K562 (cell line): ENCODE results near the gene IGSF21. TPM values are rescaled to one million over a fixed set of nuclear protein-coding genes. Genes with fewer than 3 reads are reported as not detected.

Source experiments
- ATAC-seq: fragments of 200-7000 bp; cut with Tn5 transposase; 3 replicates; pipeline ENCODE4 v1.9.1; 2020; ENCODE audit warnings: moderate library complexity
- BruUV-seq: library from RNA; stranded (reverse); fragments of 400-500 nt; replicated peaks from 2 replicates; lab custom pipeline; 2021; lab: Mats Ljungman, UMichigan
- CTCF ChIA-PET: fragments of 300-600 bp; formaldehyde crosslinking; extraction: SDS; loops from one replicate; lab custom pipeline; 2021; ENCODE audit warnings: low intra/inter-chr PET ratio; lab: Yijun Ruan, JAX
- POLR2A ChIA-PET: fragments of 300-600, 350-650 bp; sonication (Branson Sonifier 250); formaldehyde crosslinking; extraction: SDS; loops from one replicate; lab custom pipeline; 2021; ENCODE audit warnings: antibody characterized with exemption, inconsistent platforms; lab: Yijun Ruan, JAX
- DNase-seq, 4 experiments: peaks; one replicate each; pipeline versions ENCODE4 v3.0.0 to v3.0.0-alpha.2; 2011 to 2018; ENCODE audit warnings: low spot score in 3 of 4, mixed read lengths in 3 of 4; ENCODE audit errors: extremely low read depth in 1 of 4
- FAIRE-seq: peaks from 2 replicates; lab custom pipeline; 2011; peaks lifted over from hg19 to GRCh38; lab: Jason Lieb, UNC
- H2AFZ ChIP-seq: 2 replicates; pipeline ENCODE4 v1.6.0; 2011; ENCODE audit warnings: low read depth, low read length, control low read depth, inconsistent platforms
- H3K27ac ChIP-seq: fragments of 200-600 bp; 3 replicates; pipeline ENCODE4 v1.8.0; 2011; ENCODE audit warnings: low read depth, mild to moderate bottlenecking, control low read depth, inconsistent platforms, low read length, moderate library complexity, mixed read lengths; ENCODE audit errors: extremely low read depth
- H3K27me3 ChIP-seq, 2 experiments: fragments of 300-600 bp in 1 of 2; 2 replicates in 1 of 2; 3 replicates in 1 of 2; pipeline versions ENCODE4 v1.6.0 to v1.8.0; 2011; ENCODE audit warnings: inconsistent platforms in 2 of 2, low read length in 2 of 2, mild to moderate bottlenecking in 1 of 2, mixed read lengths in 1 of 2, moderate library complexity in 1 of 2; ENCODE audit not compliant: control insufficient read depth in 2 of 2, insufficient read depth in 2 of 2
- H3K36me3 ChIP-seq: fragments of 300-600 bp; 3 replicates; pipeline ENCODE4 v1.8.0; 2011; ENCODE audit warnings: mild to moderate bottlenecking, low read length, inconsistent platforms; ENCODE audit not compliant: control insufficient read depth, insufficient read depth
- H3K4me1 ChIP-seq, 2 experiments: fragments of 200-600 bp in 1 of 2; replicated peaks in 1 of 2; 2 replicates in 1 of 2; 3 replicates in 1 of 2; pipeline versions ENCODE4 v1.5.1 to v1.8.0; 2011; ENCODE audit warnings: inconsistent platforms in 2 of 2, low read length in 2 of 2, mild to moderate bottlenecking in 1 of 2, mixed read lengths in 1 of 2, moderate library complexity in 1 of 2; ENCODE audit not compliant: control insufficient read depth in 2 of 2, insufficient read depth in 2 of 2
- H3K4me2 ChIP-seq: 2 replicates; pipeline ENCODE4 v1.6.1; 2011; ENCODE audit warnings: low read length, control low read depth, inconsistent platforms, mixed read lengths; ENCODE audit not compliant: insufficient read depth
- H3K4me3 ChIP-seq: fragments of 200-600 bp; sonication (generic), shearing (Covaris generic); 2 replicates; pipeline ENCODE4 v1.5.1; 2016; ENCODE audit warnings: control low read depth, inconsistent platforms
- H3K79me2 ChIP-seq: fragments of 200-600 bp; 3 replicates; pipeline ENCODE4 v1.8.0; 2011; ENCODE audit warnings: low read length, inconsistent platforms; ENCODE audit not compliant: control insufficient read depth, insufficient read depth
- H3K9ac ChIP-seq, 2 experiments: 2 replicates each; pipeline versions ENCODE4 v1.6.0 to v1.6.1; 2011; ENCODE audit warnings: low read depth in 2 of 2, low read length in 2 of 2, control low read depth in 1 of 2, inconsistent platforms in 1 of 2, mild to moderate bottlenecking in 1 of 2, mixed read lengths in 1 of 2; ENCODE audit not compliant: insufficient read depth in 1 of 2
- H3K9me1 ChIP-seq: one replicate; pipeline ENCODE4 v1.6.0; 2011; ENCODE audit warnings: inconsistent platforms, mild to moderate bottlenecking, low read length, moderate library complexity; ENCODE audit not compliant: control insufficient read depth, insufficient read depth
- H3K9me3 ChIP-seq: replicated peaks from 2 replicates; pipeline ENCODE4 v1.5.1; 2011; ENCODE audit warnings: low read depth, low read length, inconsistent platforms; ENCODE audit not compliant: control insufficient read depth, insufficient read depth
- H4K20me1 ChIP-seq: replicated peaks from 2 replicates; pipeline ENCODE4 v1.6.1; 2011; ENCODE audit warnings: low read length, inconsistent platforms, mixed read lengths; ENCODE audit not compliant: control insufficient read depth, insufficient read depth
- CAMTA2 ChIP-seq: fragments of 250-450 bp; sonication (Bioruptor Pico); conservative IDR thresholded peaks from 2 replicates; pipeline ENCODE4 v1.5.1; 2022
- CHD7 ChIP-seq: fragments of 200-600 bp; sonication (generic); IDR thresholded peaks from one replicate; pipeline ENCODE4 v1.6.1; 2012; ENCODE audit warnings: mild to moderate bottlenecking, low read depth, low read length, inconsistent platforms
- DIDO1 ChIP-seq: fragments of 450-650 bp; IDR thresholded peaks from 2 replicates; pipeline ENCODE4 v1.6.1; 2016; ENCODE audit warnings: low read depth, missing biosample characterization, missing genetic modification characterization
- IRF9 ChIP-seq: fragments of 450-650 bp; IDR thresholded peaks from 2 replicates; pipeline ENCODE4 v1.6.1; 2016; ENCODE audit warnings: missing biosample characterization, missing genetic modification characterization
- MCM2 ChIP-seq: fragments of 450-650 bp; IDR thresholded peaks from 2 replicates; pipeline ENCODE4 v1.6.1; 2017; ENCODE audit warnings: low read depth, mild to moderate bottlenecking
- POLR2H ChIP-seq: IDR thresholded peaks from 2 replicates; pipeline ENCODE4 v1.6.1; 2016; ENCODE audit warnings: missing genetic modification characterization, low read depth, mild to moderate bottlenecking, control low read depth, missing compliant biosample characterization, moderate library complexity
- PTRF ChIP-seq: fragments of 450-650 bp; IDR thresholded peaks from 2 replicates; pipeline ENCODE4 v1.6.1; 2016; ENCODE audit warnings: mild to moderate bottlenecking, missing genetic modification characterization, missing compliant biosample characterization
- TCF7 ChIP-seq: sonication (generic); IDR thresholded peaks from 2 replicates; pipeline ENCODE4 v1.6.1; 2016; ENCODE audit warnings: antibody characterized with exemption, borderline replicate concordance
- TSC22D4 ChIP-seq: fragments of 450-650 bp; IDR thresholded peaks from 2 replicates; pipeline ENCODE4 v1.6.1; 2016; ENCODE audit warnings: missing genetic modification characterization, missing biosample characterization, control low read depth
- ZKSCAN8 ChIP-seq: fragments of 200-800 bp; sonication (Bioruptor generic); IDR thresholded peaks from 2 replicates; pipeline ENCODE4 v1.6.1; 2016; ENCODE audit warnings: missing genetic modification characterization, missing compliant biosample characterization
- ZNF121 ChIP-seq: sonication (generic); formaldehyde crosslinking; conservative IDR thresholded peaks from 2 replicates; pipeline ENCODE4 v1.8.0; 2022; ENCODE audit warnings: missing genetic modification reagents
- WGBS: fragments of 100-300 bp; shearing (Covaris generic); methylation state at CpG from one replicate; pipeline ENCODE4 v1.1.6; 2016; ENCODE audit warnings: low coverage, mixed read lengths; ENCODE audit not compliant: insufficient coverage; ENCODE audit errors: missing lambda C conversion rate; 5-methylcytosine and 5-hydroxymethylcytosine counted together
- in situ Hi-C: fragments of 300-500 bp; cut with MboI; formaldehyde crosslinking; loops from 4 replicates; pipeline ENCODE4 v1.15.0; 2018; ENCODE audit warnings: inconsistent platforms, mixed read lengths
- intact Hi-C: fragments of 100-400 bp; cut with micrococcal nuclease; formaldehyde crosslinking; loops from 2 replicates; pipeline ENCODE4 v1.14.2; 2022
- polyA plus RNA-seq, 8 experiments: library from polyadenylated mRNA; depleted of rRNA in 4 of 8; stranded (reverse) in 5 of 8; unstranded in 3 of 8; fragments of >200 nt; fragmentation: Nextera tagmentation in 2 of 8; fragmentation: Illumina TruSeq in 1 of 8; extraction: Ambion mirVana in 2 of 8; extraction: Trizol in 1 of 8; gene quantifications; 2 replicates each; pipeline versions ENCODE4 v1.2.1 to v1.2.3, GENCODE V29; 2011 to 2014; ENCODE audit warnings: inconsistent platforms in 1 of 8, missing spikeins in 1 of 8
- total RNA-seq, 7 experiments: library from RNA; depleted of rRNA in 6 of 7; stranded (reverse); fragments of >200 nt in 6 of 7; fragmentation: Illumina TruSeq in 2 of 7; extraction: Trizol in 2 of 7; gene quantifications; 2 replicates each; pipeline versions ENCODE4 v1.2.1 to v1.2.3, GENCODE V29; 2011 to 2021; ENCODE audit warnings: low replicate concordance in 1 of 7

The IGSF21 gene
- total and polyA plus RNA-seq, 9 of the 15 experiments (the other 6 are each of a cell fraction or from before 2014, with no cell fraction given): not detected

GRCh38 chr1:18112611-18113010, 5.0 kb downstream of the IGSF21 start:
- BruUV-seq: no TSS peak
- FAIRE-seq: no peak
- in situ Hi-C loops: no loop called here
- TF ChIP-seq TSC22D4 (tag) (no peak), PTRF (tag) (no peak), ZKSCAN8 (no peak), IRF9 (no peak), POLR2H (tag) (no peak), MCM2 (no peak), ZNF121 (CRISPR knock-in tag) (no peak), DIDO1 (tag) (no peak), CHD7 (no peak), CAMTA2 (CRISPR knock-in tag) (no peak), TCF7 (no peak)

More at GRCh38 chr1:18112611-18113010, 5.0 kb downstream of the IGSF21 start:
- peaks cover 0 to 41% of the 10 kb centered on the region in 2 experiments; a peak in 3 of 5 replicates for H3K27me3 ChIP-seq
- H3K4me3 ChIP-seq: no peak overlapping the region
- ChIA-PET CTCF (no interaction called here), POLR2A (no interaction called here)
- no peaks in the 10 kb centered on the region for H3K9me3 ChIP-seq
- H3K79me2 ChIP-seq: no peaks in the 10 kb centered on the region
- H2AFZ ChIP-seq: no peak overlapping the region
- 0 out of 2 replicates have a peak, but pooled peaks cover 5% of the 10 kb centered on the region for H4K20me1 ChIP-seq
- H3K4me2 ChIP-seq: no peak overlapping the region
- H3K27ac ChIP-seq: no peak overlapping the region
- no peaks in the 10 kb centered on the region for H3K9me1 ChIP-seq
- 0% methylated on average over 3 of the region's 3 CpGs for WGBS
- H3K4me1 ChIP-seq: peaks cover 0 to 18% of the 10 kb centered on the region in 2 experiments; a peak in 2 of 5 replicates
- ATAC-seq (no peak), DNase-seq (no peak)
- intact Hi-C loops: no loop called here
- H3K9ac ChIP-seq: no peak overlapping the region
- no peaks in the 10 kb centered on the region for H3K36me3 ChIP-seq
